Renal cortex interstitium (tissue), 11 donors: Measurements from ENCODE around the gene BPIFB3. TPM values are rescaled to one million over a fixed set of nuclear protein-coding genes. Genes with fewer than 3 reads are reported as not detected.
"Not testable (repeated sequence)": the region's sequence is repeated elsewhere in the genome, so short reads cannot be mapped to it uniquely, and the experiment has no call there.

Experiments
- DNase-seq, 11 donors: peaks; one replicate each; pipeline ENCODE4 v3.0.0-alpha.2; 2013; ENCODE audit warnings: low read depth in 9 of 11, low spot score in 4 of 11; ENCODE audit errors: extremely low read depth in 1 of 11
- polyA plus RNA-seq, 3 donors: library from polyadenylated mRNA; unstranded; fragments of 120-200 nt; gene quantifications; one replicate each; pipeline ENCODE4 v1.2.1, GENCODE V29; 2013; ENCODE audit not compliant: insufficient read length in 3 of 3

Gene BPIFB3
- polyA plus RNA-seq, 3 donors, result not detected

DNA sequence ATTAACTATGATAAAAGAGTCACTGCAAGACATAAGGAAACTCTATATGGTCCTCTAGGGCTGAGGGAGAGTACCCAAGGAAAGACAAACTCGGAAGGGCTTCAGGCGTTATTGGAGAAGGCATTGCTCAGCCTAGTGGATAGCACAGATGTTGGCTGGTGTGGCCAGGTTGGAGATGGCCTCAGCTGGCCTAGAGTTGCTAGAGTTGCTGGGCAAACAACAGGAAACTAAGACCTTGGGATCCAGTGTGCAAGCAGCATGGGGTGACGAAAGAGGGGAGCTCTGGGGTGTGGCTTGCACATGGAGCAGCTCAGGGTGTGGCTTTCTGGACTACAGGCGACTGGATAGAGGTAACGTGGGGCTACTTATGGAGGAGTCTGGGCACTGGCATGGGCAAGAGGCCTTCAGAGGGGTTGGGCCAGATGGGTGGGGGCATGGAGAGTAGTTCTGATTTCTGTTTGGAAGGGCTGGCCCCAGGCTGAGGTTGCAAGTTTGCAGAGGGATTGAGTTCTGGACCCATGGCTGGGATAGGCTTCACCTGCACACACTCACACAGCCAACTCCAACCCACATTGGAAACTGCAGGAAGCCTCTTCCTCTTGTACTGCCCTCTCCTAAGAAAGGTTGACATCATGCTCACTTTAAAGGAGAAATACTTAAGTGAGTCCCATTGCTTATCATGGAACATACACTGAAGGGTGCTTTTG, 27.5 kb upstream of the BPIFB3 start:
- DNase-seq, result no peak

DNA sequence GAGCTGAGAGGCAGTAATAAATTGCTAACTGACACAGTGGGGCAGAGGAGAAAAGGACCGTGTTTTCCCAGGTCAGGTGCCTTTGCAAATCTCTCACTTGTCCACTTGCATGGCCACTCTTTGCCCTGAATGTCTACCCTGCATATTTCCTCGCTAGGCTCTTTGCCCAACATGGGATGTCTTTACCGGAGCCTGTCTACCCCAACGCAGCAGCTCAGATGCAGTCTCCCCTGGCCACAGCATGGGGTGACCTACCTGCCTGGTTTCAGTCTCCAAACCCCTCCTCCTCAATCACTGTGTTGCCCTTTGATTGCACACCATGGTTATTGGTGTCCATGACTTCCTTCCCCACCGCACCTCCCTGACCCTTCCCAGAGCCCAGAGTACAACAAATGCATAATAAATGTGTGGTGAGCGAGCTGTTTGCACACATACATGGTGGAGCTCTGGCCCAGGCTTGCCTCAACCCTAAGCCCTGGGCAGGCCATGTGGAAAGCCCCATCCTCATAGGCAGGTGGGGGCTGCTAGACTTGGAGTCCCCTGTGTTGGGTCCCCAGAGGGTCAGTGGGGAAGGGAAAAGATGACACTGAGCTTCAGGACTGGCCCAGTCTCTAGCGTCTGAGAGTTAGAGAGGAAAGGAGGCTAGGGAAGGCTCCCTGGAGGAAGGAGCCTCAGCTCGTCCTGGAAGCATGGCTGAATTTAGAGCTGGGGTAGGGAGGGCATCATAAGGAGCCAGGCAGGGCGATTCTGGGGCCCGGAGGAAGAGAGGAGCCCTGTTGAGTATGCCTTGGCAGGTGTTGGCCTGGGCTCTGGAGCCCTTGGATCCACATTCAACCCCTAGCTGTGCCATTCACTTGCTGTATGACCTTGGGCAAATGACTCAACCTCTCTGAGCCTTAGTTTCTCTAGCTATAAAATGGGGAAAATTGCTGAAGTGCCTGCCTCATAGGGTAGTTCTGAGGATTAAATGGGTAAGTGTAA, 26.6 kb upstream of the BPIFB3 start:
- DNase-seq, result no peak

GRCh38 chr20:33027769-33028751, 25.6 kb upstream of the BPIFB3 start:
- DNase-seq, result no peak

DNA sequence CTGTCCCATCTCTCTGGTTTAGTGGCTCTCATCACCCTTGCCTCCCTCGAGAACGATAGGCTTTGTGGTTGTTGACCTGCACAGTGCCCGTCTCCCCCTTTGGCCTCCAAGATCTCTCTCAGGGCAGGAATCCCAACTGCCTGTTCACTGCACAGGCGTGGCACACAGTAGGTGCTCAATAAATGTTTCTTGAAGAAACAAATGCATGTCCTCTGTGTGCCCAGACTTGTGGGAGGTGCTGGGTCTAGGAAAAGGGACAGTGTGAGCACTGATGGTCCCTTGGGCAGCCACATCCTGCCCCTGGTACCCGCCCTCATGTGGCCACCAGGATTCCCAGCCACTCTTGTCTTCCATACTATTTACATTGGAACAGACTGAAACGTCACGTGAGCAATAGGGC, 24.8 kb upstream of the BPIFB3 start:
- DNase-seq, result no peak

DNA sequence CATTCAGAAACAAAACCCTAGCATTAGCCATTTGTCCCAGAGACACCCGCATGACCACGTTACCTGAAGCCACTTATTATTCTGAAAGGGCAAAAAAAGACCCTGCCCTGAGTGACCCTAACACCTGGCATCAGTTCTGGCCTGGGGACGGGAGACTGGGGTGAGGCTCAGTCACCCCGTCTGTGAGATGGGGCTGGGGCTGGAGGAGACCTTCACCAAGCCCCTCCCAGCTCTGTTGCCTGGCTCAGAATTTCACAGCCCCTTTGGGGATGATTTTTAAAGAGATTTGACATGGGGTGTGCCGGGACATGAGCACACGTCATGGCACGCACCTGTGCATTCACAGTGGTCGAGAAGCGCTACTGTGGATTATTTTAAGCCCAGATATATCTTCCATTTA, 23.6 kb upstream of the BPIFB3 start:
- no peak for DNase-seq

DNA sequence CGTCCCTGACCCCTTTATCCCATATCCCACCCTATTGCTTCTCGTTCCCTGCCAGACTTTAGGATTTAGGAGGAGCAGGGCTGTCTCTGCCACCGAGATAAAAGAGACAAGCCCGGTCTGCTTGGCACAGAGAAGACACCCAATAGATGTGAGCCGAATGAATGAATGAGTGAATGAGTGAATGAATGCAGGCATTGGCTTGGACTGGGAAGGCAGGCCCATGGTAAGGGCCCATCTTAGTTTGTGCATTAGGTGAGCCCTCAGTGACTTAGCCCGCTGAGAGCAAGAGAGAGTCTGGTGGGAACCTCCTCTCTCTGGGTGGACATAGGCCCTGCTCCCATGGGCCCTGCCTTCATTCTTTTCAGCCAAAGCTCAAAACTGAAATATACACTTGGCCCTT, 23.1 kb upstream of the BPIFB3 start:
- no peak for DNase-seq

DNA sequence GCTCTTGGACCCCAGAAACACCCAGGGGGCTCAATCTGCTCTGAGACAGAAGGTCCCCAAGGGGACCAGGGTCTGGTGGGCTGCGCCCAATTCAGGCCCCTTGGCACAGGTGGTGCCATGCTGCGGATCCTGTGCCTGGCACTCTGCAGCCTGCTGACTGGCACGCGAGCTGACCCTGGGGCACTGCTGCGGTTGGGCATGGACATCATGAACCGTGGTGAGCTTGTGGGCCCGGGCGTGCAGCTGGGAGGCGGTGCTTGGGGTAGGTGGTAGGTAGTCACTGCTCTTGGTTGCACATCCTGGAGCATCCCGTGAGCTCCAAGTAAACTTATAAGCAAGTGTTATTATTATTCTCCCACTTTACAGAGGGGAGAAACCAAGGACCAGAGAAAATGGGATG, 22.2 kb upstream of the BPIFB3 start, which contains the start of gene BPIFB6:
BPIFB6 (plus strand) TSS at position 118 of the 400 bp plus-strand sequence; CDS start at position 118, 0 bp downstream.
- DNase-seq, result no peak

GRCh38 chr20:33032555-33032954, 21.1 kb upstream of the BPIFB3 start:
- no peak for DNase-seq

GRCh38 chr20:33033381-33033780, 20.3 kb upstream of the BPIFB3 start:
- no peak for DNase-seq

GRCh38 chr20:33034115-33034514, 19.6 kb upstream of the BPIFB3 start:
- DNase-seq, result no peak

- no peak for DNase-seq
These were observed 18.7 kb upstream of the BPIFB3 start for GRCh38 chr20:33034901-33035492.

DNA sequence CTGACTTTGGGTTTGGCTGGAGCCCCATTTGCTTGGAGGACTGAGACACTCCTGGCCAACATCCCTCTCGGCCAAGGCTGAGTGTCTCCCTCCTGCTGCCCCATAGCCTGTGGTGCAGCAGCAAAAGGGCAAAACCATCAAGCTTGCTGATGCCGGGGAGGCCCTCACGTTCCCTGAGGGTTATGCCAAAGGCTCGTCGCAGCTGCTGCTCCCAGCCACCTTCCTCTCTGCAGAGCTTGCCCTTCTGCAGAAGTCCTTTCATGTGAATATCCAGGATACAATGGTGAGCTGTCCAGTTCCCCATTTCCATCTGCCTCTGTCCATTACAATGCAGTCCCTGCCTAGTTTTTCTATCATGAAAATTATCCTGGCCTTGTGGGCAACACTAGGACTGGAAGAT, 16.2 kb upstream of the BPIFB3 start:
- no peak for DNase-seq

DNA sequence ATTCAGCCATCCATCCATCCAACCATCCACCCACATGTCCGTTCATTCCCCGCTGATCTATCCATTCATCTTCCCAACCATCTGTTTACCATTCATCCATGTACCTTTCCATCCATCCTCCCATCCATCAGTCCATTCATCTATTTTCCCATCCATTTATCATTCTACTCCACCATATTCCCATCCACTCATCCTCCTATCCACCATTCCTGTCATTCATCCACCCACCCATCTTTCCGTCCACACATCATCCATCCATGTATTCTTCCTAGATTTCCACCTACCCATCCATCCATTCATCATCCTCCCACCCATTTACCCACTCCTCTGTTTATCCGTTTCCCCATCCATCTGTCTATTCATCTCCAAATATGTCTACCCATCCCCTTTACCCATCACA, 15.5 kb upstream of the BPIFB3 start:
- DNase-seq, result no peak

- DNase-seq, result no peak
These were observed 11.3 kb upstream of the BPIFB3 start for GRCh38 chr20:33042430-33042829.

- no peak for DNase-seq
These were observed 10.5 kb upstream of the BPIFB3 start for GRCh38 chr20:33042983-33043730.

- DNase-seq, result no peak
These were observed 9.9 kb upstream of the BPIFB3 start for GRCh38 chr20:33043731-33044181.

- DNase-seq, result not testable (repeated sequence)
These were observed 8.5 kb upstream of the BPIFB3 start for GRCh38 chr20:33045129-33045721.

DNA sequence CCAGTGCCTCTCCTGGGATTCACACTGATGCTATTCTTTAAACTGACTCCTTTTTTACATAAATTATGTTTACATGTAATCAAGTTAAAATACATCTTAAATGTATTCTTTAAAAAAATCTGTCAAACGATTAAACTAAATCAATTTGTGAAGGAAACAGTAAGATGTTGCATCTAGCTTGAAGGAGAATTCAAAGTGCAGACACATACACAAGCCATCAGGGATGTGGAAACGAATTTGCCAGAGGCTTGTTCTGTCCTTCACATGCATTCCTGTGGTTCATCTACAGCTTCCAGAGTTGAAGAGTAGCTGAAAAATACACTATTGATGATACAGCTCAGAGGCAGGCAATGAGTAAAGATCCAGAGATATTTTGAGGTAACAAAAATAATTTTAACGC, 7.3 kb upstream of the BPIFB3 start:
- DNase-seq, result no peak
